ENCODE results near the gene ZMYM4.

DNA sequence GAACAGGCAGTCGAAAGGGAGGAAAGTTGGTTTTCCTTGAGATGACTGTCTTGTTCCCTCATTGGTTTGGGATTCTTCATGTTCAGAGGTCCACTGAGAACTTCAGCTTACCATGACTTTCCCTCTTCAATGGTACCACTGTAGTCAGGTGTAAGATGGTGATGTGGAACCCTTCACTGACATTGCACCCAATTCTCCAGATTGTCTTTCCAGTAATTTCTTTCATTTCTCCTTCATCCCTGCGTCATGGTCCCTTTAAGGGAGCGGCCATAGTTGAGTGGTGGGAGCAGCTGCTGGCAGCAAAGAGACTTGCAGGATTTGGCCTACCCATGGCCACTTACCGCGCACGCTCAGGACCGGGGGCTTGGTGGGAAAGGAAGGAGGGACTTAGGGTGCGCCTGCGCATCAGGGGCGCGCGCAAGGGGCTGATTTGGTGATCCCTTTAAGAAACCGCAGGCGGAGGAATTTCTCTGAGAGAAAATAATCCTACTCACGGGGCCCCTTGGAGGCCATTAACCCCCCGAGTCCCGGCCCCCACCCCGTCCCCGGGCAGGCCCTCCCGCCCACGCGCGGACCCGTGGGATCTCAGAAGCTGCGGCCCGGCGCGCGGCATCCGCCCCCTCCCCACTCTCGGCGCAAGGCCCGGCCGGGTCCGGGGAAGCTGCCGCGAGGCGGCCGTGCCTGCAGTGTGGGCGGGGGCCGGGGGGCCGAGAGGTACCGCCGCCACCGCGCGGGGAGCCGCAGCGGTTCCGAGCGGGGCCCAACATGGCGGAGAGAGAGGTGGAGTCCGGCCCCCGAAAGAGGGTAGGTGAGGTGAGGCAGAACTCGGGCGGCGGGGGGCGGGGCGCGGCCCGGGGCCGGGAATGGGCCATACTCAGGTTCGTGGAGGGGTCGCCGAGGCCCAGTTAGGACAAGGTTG lies at the start of gene ZMYM4:
- TF ChIP-seq, protein P1, sequence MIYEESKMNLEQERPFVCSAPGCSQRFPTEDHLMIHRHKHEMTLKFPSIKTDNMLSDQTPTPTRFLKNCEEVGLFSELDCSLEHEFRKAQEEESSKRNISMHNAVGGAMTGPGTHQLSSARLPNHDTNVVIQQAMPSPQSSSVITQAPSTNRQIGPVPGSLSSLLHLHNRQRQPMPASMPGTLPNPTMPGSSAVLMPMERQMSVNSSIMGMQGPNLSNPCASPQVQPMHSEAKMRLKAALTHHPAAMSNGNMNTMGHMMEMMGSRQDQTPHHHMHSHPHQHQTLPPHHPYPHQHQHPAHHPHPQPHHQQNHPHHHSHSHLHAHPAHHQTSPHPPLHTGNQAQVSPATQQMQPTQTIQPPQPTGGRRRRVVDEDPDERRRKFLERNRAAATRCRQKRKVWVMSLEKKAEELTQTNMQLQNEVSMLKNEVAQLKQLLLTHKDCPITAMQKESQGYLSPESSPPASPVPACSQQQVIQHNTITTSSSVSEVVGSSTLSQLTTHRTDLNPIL (CRISPR knock-in tag; IDR thresholded peaks at IDR 0.05; ENCODE audit: low read depth) = no peak
- TF ChIP-seq, protein P2, sequence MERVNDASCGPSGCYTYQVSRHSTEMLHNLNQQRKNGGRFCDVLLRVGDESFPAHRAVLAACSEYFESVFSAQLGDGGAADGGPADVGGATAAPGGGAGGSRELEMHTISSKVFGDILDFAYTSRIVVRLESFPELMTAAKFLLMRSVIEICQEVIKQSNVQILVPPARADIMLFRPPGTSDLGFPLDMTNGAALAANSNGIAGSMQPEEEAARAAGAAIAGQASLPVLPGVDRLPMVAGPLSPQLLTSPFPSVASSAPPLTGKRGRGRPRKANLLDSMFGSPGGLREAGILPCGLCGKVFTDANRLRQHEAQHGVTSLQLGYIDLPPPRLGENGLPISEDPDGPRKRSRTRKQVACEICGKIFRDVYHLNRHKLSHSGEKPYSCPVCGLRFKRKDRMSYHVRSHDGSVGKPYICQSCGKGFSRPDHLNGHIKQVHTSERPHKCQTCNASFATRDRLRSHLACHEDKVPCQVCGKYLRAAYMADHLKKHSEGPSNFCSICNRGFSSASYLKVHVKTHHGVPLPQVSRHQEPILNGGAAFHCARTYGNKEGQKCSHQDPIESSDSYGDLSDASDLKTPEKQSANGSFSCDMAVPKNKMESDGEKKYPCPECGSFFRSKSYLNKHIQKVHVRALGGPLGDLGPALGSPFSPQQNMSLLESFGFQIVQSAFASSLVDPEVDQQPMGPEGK (CRISPR knock-in tag; IDR thresholded peaks at IDR 0.05; ENCODE audit: borderline replicate concordance) = no peak
- TF ChIP-seq CSDC2 (CRISPR knock-in tag; IDR thresholded peaks at IDR 0.05) = no peak
- TF ChIP-seq, protein P3, sequence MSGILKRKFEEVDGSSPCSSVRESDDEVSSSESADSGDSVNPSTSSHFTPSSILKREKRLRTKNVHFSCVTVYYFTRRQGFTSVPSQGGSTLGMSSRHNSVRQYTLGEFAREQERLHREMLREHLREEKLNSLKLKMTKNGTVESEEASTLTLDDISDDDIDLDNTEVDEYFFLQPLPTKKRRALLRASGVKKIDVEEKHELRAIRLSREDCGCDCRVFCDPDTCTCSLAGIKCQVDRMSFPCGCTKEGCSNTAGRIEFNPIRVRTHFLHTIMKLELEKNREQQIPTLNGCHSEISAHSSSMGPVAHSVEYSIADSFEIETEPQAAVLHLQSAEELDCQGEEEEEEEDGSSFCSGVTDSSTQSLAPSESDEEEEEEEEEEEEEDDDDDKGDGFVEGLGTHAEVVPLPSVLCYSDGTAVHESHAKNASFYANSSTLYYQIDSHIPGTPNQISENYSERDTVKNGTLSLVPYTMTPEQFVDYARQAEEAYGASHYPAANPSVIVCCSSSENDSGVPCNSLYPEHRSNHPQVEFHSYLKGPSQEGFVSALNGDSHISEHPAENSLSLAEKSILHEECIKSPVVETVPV (CRISPR knock-in tag; IDR thresholded peaks at IDR 0.05) = no peak
- TF ChIP-seq TCF4 (CRISPR knock-in tag; IDR thresholded peaks at IDR 0.05; ENCODE audit: borderline replicate concordance) = no peak
- TF ChIP-seq ZFP30 (CRISPR knock-in tag; IDR thresholded peaks at IDR 0.05) = no peak

All from SK-N-SH treated with all-trans-retinoic acid at 6 μM for 48 hours (cell line).